ENCODE data around the gene PBX1. TPM values are rescaled to one million over a fixed set of nuclear protein-coding genes. Genes with fewer than 3 reads are reported as not detected.

Gene PBX1
- total RNA-seq, 2 experiments from 2014 or later: not detected

DNA sequence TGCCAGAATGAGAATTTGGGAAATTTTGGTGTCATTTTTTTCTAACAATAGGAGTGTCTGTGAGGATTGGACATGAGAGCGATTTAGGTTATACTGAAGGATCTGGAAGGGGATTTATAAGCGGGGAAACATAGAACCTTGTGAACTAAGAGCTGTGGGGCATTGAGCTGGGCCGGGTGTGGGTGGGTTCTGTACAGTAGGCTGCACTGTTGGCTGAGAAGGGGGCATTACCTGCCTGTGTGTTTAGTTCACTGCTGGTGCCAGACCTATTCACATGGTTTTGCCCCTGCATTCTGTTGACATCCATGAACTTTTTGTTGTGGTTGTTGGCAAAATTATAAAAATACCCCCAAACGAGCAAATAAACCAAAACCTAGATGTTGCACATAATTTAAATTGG lies 8.8 kb downstream of the PBX1 start:
- no peak overlapping the region for H3K4me3 Mint-ChIP-seq
- CTCF ChIA-PET: no interaction called here
- H3K36me3 Mint-ChIP-seq (ENCODE audit: low read depth): no peaks in the 10 kb centered on the region
- ATAC-seq (no peak), DNase-seq (no peak)
- POLR2A ChIA-PET: no interaction called here
- H3K27me3 Mint-ChIP-seq (ENCODE audit: low read depth): no peaks in the 10 kb centered on the region
- no peaks in the 10 kb centered on the region for H3K9me3 Mint-ChIP-seq (ENCODE audit: insufficient read depth)
- no peak overlapping the region for H3K27ac Mint-ChIP-seq
- H3K4me1 Mint-ChIP-seq (ENCODE audit: low read depth): no peaks in the 10 kb centered on the region

DNA sequence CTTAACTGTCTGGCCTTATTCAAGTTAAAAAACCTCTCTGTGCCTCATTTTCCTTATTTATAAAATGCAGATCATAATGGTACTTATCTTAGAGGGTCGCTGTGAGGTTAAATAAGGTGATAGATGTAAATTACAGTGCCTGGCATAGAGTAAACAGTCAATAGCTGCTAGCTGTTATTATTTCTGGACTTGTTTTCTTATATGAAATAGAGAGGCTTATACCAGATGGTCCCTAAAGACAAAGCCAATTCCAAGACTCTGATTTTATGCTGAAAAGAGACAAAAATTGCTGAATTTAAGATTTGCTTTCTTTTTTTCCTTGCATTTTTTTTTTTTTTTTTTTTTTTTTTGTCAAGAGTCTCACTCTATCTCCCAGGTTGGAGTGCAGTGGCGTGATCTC lies 10.3 kb downstream of the PBX1 start:
- CTCF ChIA-PET: no interaction called here
- no peak overlapping the region for H3K27ac Mint-ChIP-seq
- no peak overlapping the region for H3K4me3 Mint-ChIP-seq
- DNase-seq (no peak), ATAC-seq (no peak)
- POLR2A ChIA-PET: no interaction called here
- H3K9me3 Mint-ChIP-seq (ENCODE audit: insufficient read depth): no peaks in the 10 kb centered on the region
- no peaks in the 10 kb centered on the region for H3K36me3 Mint-ChIP-seq (ENCODE audit: low read depth)
- no peaks in the 10 kb centered on the region for H3K27me3 Mint-ChIP-seq (ENCODE audit: low read depth)
- H3K4me1 Mint-ChIP-seq (ENCODE audit: low read depth): no peaks in the 10 kb centered on the region

DNA sequence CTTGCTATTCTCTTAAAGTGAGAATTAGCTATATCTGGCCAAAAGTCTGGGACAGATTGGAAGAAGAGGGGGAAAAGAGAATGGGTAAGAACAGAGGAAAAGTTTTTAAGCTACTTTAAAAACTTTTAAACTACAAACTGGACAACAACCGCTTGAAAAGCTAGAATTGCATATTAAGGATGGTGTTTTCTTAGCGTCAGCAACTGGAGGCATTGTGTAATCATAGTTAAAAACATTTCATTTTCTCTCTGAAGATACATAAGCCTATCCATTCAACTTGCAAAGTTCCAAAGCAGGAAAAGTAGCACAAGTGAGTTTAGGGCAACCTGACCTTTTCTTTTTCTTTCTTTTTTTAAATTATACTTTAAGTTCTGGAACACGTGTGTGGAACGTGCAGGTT lies 10.9 kb downstream of the PBX1 start:
- Mint-ChIP-seq H3K27me3 (ENCODE audit: low read depth) (no peaks in the 10 kb centered on the region), H3K27ac (no peak overlapping the region), H3K4me1 (ENCODE audit: low read depth) (no peaks in the 10 kb centered on the region), H3K4me3 (no peak overlapping the region), H3K36me3 (ENCODE audit: low read depth) (no peaks in the 10 kb centered on the region), H3K9me3 (ENCODE audit: insufficient read depth) (no peaks in the 10 kb centered on the region)
- POLR2A ChIA-PET: no interaction called here
- CTCF ChIA-PET: no interaction called here
- no peak for ATAC-seq
- DNase-seq: no peak

DNA sequence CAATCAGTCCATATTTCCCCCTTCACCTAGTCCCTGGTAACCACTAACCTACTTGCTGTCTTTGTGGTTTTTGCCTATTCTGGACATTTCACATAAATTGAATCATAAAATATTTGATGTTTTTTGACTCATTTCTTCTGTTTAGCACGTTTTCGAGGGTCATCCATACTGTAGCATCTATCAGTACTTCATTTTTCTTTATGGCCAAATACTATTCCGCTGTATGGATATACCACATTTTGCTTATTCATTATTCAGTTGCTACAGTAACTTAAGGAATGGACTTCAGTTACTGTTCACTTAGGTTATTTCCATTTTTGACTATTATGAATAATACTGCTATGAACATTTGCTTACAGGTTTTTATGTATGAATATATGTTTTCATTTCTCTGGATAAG lies 12.3 kb downstream of the PBX1 start:
- ChIA-PET POLR2A (no interaction called here), CTCF (no interaction called here)
- ATAC-seq (no peak), DNase-seq (no peak)
- Mint-ChIP-seq H3K4me1 (ENCODE audit: low read depth) (no peaks in the 10 kb centered on the region), H3K27me3 (ENCODE audit: low read depth) (no peaks in the 10 kb centered on the region), H3K36me3 (ENCODE audit: low read depth) (no peaks in the 10 kb centered on the region), H3K9me3 (ENCODE audit: insufficient read depth) (no peaks in the 10 kb centered on the region), H3K27ac (no peak overlapping the region), H3K4me3 (no peak overlapping the region)

DNA sequence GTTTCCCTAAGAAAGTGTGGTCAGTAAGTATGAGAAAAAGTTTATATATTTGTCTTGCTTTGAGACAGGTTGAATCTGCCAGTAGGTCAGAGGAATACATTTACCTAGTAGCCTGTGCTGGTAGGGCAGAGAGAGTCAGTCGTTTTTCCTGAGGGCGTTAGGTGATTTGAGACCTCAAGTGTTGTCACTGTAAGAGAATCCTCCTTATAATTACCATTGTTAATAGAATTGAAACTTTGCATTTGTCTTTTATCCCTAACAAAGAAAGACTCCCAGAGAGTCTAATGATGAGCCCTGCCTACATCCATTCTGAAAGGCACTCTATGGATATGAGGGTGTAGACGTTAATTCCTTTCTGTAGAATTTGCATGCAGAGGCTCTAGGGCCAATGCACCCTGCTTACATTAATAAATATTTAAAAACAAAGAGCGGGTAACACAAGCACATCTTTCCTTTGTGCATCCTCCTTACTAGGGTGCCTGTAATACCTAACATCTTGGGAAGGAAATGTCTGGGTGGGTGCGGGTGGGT lies 16.4 kb downstream of the PBX1 start:
- no peak for DNase-seq
- H3K27me3 Mint-ChIP-seq (ENCODE audit: low read depth): no peaks in the 10 kb centered on the region
- H3K4me1 Mint-ChIP-seq (ENCODE audit: low read depth): no peaks in the 10 kb centered on the region
- ChIA-PET POLR2A (no interaction called here), CTCF (no interaction called here)
- no peaks in the 10 kb centered on the region for H3K36me3 Mint-ChIP-seq (ENCODE audit: low read depth)
- H3K4me3 Mint-ChIP-seq: no peak overlapping the region
- peaks cover 7% of the 10 kb centered on the region for H3K9me3 Mint-ChIP-seq (ENCODE audit: insufficient read depth)
- no peak for ATAC-seq
- H3K27ac Mint-ChIP-seq: no peak overlapping the region

DNA sequence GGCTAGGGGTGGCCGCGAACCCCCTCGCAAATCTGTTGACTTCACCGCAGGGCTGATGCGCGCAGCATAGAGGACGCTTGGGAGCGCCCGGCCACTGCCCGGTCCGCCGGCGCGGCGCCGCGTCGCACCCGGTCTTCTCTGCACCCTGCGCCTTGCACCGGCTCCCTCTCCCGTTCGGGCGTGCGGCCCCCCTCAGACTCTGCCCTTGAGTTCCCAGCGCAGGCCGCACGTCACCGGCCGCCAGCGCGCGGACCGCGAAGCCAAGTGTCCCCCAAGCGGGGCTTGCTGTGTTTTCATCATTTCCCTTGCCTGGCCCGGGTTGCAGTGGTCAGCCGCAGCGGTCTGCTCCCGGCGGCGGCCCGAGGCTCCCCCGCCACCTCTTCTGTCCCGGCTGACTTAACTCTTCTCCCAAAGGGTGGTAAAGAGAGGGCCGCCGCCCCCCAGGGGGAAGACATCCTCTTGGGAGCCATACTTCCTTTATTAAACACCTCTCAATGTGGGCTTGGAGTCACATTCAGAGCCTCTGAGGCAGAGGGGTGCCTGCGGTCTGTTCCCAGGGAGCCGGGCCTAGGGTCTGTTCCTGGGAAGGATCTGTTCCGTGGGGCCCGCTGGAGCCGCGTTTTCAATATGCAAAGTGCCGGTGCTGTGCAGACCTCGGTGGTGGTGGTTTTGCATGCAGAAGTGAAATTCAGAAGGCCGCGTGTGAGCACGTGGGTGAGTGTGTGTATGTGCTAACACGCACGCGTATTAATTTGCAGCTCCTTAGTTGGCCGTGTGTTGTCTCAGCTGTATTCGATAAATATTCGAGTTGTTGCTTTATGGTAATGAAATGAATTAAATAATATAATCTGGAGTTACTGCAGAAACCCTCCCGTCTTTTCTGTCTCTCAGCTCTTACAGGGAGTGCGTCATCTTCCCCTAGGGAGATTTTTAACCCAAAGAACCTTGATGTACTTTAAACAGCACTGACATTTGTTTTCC lies 17.6 kb downstream of the PBX1 start:
- Mint-ChIP-seq H3K4me1 (ENCODE audit: low read depth) (no peaks in the 10 kb centered on the region), H3K4me3 (no peak overlapping the region), H3K36me3 (ENCODE audit: low read depth) (no peaks in the 10 kb centered on the region), H3K9me3 (ENCODE audit: insufficient read depth) (peaks cover 7% of the 10 kb centered on the region), H3K27me3 (ENCODE audit: low read depth) (no peaks in the 10 kb centered on the region), H3K27ac (no peak overlapping the region)
- DNase-seq: no peak
- POLR2A ChIA-PET: interaction anchor here (0.6 kb wide), 1 partner anchor 75 kb away, joined by 3 read pairs; no protein-coding TSS in a partner anchor
- CTCF ChIA-PET: no interaction called here
- no peak for ATAC-seq

DNA sequence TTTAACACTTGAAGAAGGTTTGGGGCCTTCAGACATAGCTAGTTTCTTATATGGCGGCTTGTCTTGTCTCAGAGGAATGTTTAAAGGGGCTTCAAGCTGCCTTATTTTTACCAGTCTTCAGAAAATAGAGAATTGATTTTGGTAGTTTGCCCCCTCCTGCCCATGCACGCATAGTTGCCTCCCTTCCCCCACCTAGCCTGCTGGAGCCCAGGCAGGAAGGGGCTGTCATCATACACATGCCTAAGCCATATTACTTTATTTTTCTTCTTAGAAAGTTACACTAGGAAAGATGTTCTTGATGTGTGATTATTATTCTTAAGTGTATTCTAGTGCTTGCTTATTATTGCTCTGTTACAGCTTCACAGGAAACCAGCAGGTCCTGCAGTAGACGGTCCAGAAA lies 18.3 kb downstream of the PBX1 start:
- no peaks in the 10 kb centered on the region for H3K4me1 Mint-ChIP-seq (ENCODE audit: low read depth)
- DNase-seq (no peak), ATAC-seq (no peak)
- peaks cover 7% of the 10 kb centered on the region for H3K9me3 Mint-ChIP-seq (ENCODE audit: insufficient read depth)
- H3K4me3 Mint-ChIP-seq: no peak overlapping the region
- H3K36me3 Mint-ChIP-seq (ENCODE audit: low read depth): no peaks in the 10 kb centered on the region
- POLR2A ChIA-PET: interaction anchor here (0.6 kb wide), 1 partner anchor 74 kb away, joined by 3 read pairs; no protein-coding TSS in a partner anchor
- H3K27me3 Mint-ChIP-seq (ENCODE audit: low read depth): no peaks in the 10 kb centered on the region
- no peak overlapping the region for H3K27ac Mint-ChIP-seq
- CTCF ChIA-PET: no interaction called here

DNA sequence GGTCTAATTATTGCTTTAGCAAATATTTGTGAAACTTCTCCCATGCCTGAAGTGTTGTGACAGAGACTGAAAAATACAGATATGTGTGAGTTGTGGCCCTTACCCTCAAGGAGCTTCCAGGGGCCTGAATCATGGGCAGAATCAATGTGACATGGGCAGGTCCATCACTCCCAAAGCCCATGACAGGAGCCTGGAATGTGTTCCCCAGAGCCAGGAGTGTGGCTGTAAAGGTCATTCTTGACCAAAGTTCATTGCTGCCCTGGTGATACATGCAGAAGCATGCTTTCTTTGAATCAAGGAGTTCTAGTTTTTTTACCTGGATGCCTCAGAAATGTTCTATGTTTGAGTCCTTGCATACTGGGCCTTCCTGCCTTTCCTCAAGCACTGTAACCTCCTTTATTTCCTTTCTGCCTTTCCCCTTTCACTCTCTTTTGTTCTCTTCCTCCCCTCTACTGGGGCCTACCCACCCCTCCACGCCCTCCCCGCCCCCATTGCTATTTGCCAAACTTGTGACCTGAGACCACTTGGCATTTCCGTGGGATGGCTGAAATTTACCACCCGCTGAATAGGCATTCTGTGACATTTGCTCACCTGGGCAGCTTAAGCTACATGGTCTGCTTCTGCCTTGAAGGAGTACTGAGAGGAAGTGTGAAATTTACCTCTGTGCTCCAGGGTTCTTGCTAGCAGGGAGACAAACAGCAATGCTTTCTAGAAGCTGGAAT lies 19.7 kb downstream of the PBX1 start:
- ATAC-seq (no peak), DNase-seq (no peak)
- H3K4me1 Mint-ChIP-seq (ENCODE audit: low read depth): no peaks in the 10 kb centered on the region
- no peak overlapping the region for H3K4me3 Mint-ChIP-seq
- H3K27ac Mint-ChIP-seq: no peak overlapping the region
- POLR2A ChIA-PET: no interaction called here
- CTCF ChIA-PET: no interaction called here
- no peaks in the 10 kb centered on the region for H3K36me3 Mint-ChIP-seq (ENCODE audit: low read depth)
- H3K27me3 Mint-ChIP-seq (ENCODE audit: low read depth): no peaks in the 10 kb centered on the region
- peaks cover 7% of the 10 kb centered on the region for H3K9me3 Mint-ChIP-seq (ENCODE audit: insufficient read depth)

DNA sequence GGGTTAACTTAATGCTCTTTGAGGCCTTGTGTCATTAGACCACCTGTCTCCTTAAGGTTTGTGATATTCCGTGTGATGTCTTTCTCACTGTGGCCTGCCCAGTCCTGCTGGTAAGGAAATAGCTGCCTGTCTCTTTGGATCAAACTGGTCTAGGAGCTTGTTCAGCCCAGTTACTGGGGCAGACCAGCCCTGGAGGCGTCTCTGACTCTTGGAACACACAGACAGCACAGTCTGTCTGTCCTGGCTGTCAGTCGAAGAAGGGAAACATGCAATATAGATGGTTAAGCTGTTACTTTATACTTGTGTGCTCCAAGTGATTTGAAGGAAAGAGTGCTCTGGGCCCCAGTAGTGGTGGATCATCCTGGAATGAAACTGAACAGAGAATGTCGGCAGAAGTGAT lies 20.4 kb downstream of the PBX1 start:
- H3K36me3 Mint-ChIP-seq (ENCODE audit: low read depth): no peaks in the 10 kb centered on the region
- no peak overlapping the region for H3K27ac Mint-ChIP-seq
- no peaks in the 10 kb centered on the region for H3K27me3 Mint-ChIP-seq (ENCODE audit: low read depth)
- no peak for ATAC-seq
- ChIA-PET POLR2A (no interaction called here), CTCF (no interaction called here)
- H3K4me3 Mint-ChIP-seq: no peak overlapping the region
- no peaks in the 10 kb centered on the region for H3K4me1 Mint-ChIP-seq (ENCODE audit: low read depth)
- H3K9me3 Mint-ChIP-seq (ENCODE audit: insufficient read depth): peaks cover 7% of the 10 kb centered on the region
- no peak for DNase-seq

DNA sequence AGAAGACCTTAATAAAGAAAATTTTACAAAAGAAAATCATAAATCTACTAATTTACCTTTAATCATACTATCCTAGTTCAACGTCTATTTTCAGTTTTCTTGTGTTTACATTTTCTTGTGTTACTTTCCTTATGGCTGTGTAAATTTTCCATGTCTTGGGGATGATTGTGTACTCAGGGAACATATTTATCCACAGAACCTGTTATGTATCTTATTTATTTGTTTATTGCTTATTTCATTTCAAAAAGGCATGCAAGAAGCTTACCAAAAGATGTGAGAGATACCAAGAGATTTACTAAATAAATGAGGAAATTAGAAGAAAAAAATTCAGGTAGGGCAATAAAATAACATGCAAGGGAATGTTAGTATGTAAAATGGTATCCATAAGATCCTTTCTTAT lies 22.8 kb downstream of the PBX1 start:
- Mint-ChIP-seq H3K36me3 (ENCODE audit: low read depth) (no peaks in the 10 kb centered on the region), H3K4me1 (ENCODE audit: low read depth) (no peaks in the 10 kb centered on the region), H3K27me3 (ENCODE audit: low read depth) (no peaks in the 10 kb centered on the region), H3K4me3 (no peak overlapping the region), H3K27ac (no peak overlapping the region), H3K9me3 (ENCODE audit: insufficient read depth) (peaks cover 7% of the 10 kb centered on the region)
- CTCF ChIA-PET: no interaction called here
- ATAC-seq: no peak
- DNase-seq: no peak
- POLR2A ChIA-PET: no interaction called here

DNA sequence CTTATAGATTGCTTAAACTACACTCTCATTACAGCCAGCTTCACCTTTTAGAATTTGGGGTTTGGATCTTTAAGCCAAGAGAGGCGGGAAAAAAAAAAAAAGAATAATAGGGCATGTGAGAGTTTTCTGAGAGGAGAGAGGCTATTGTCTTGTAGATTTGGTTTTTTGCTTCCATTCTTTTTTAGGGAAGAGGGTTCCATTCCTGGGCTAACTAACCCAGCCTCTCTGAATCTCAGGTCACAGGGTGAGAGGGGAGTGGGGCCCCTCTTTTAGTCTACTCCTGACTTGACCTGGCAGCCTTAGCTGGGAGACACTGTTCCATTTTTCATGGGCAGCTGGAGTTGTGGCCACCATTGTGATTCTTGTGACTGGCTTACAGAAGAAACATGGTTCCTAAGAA lies 24.2 kb downstream of the PBX1 start:
- no peak for DNase-seq
- Mint-ChIP-seq H3K4me1 (ENCODE audit: low read depth) (no peaks in the 10 kb centered on the region), H3K4me3 (no peak overlapping the region), H3K27ac (no peak overlapping the region), H3K9me3 (ENCODE audit: insufficient read depth) (peaks cover 3% of the 10 kb centered on the region), H3K27me3 (ENCODE audit: low read depth) (no peaks in the 10 kb centered on the region), H3K36me3 (ENCODE audit: low read depth) (no peaks in the 10 kb centered on the region)
- no peak for ATAC-seq
- ChIA-PET POLR2A (no interaction called here), CTCF (no interaction called here)

DNA sequence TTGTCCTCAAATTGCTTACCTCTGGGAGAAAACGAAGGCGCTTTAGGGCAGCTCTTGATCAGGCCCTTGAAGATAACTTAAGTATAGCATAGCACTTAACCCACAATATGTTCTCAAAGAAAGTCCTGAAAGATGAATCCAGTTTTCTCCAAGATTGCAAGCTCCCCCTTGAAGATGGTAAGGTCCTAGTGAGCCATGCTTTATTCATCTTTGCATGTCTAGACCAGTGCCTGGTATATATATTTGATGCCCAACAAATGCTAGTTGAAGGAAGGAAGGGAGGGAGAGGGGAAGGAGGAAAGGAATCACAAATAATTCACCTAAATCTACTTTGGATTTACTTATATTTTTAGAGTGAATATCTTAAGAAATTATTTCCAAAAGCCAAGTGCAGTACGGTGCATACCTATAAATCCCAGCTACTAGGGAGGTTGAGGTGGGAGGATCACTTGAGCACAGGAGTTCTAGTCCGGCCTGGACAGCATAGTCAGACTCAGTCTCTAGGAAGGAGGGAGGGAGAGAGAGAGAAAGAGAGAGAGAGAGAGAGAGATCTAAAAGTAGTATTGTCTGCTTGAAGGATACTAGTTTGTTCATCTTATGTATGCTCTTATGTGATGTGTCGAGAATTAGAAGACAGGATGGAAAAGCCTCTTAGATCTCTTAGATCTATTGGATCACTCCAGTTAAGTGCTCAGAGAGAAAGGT lies 25.0 kb downstream of the PBX1 start:
- H3K9me3 Mint-ChIP-seq (ENCODE audit: insufficient read depth): no peaks in the 10 kb centered on the region
- H3K27ac Mint-ChIP-seq: no peak overlapping the region
- no peaks in the 10 kb centered on the region for H3K36me3 Mint-ChIP-seq (ENCODE audit: low read depth)
- ChIA-PET CTCF (no interaction called here), POLR2A (no interaction called here)
- ATAC-seq: no peak
- no peaks in the 10 kb centered on the region for H3K4me1 Mint-ChIP-seq (ENCODE audit: low read depth)
- no peak overlapping the region for H3K4me3 Mint-ChIP-seq
- no peaks in the 10 kb centered on the region for H3K27me3 Mint-ChIP-seq (ENCODE audit: low read depth)
- no peak for DNase-seq
